Erythroblast (primary cell): ENCODE data around the gene MYOM3.

Experiments used
- GATA1 ChIP-seq: IDR thresholded peaks from 2 replicates; pipeline ENCODE4 v1.6.1; 2011; ENCODE audit warnings: low read depth, mild to moderate bottlenecking, control low read depth, low read length, moderate library complexity
- POLR2A ChIP-seq: IDR thresholded peaks from 2 replicates; pipeline ENCODE4 v1.6.1; 2011; ENCODE audit warnings: mild to moderate bottlenecking, low read length

- TF ChIP-seq POLR2A (no peak), GATA1 (no peak)
These were observed 30.7 kb downstream of the MYOM3 start for GRCh38 chr1:24081190-24081589.
